NK-92 treated with Interleukin-12 subunit alpha and Interleukin-12 subunit beta, amount 100 ng/mL, for 24 hours (cell line): ENCODE results near the gene EYA2.
"Not testable (repeated sequence)": the region's sequence is repeated elsewhere in the genome, so short reads cannot be mapped to it uniquely, and the experiment has no call there.

ENCODE experiments used
- DNase-seq: peaks from one replicate; lab custom pipeline; 2025; lab: John Stamatoyannopoulos, UW

EYA2 gene

GRCh38 chr20:46894579-46894958 lies at the start of gene EYA2:
EYA2 (plus strand) TSS chr20:46894843; CDS start chr20:46990011, 95,168 bp downstream.
- DNase-seq = no peak

- DNase-seq = no peak
Observed at GRCh38 chr20:46844965-46845364, 49.7 kb upstream of the EYA2 start.

- DNase-seq = no peak
Observed at GRCh38 chr20:46849269-46849668, 45.4 kb upstream of the EYA2 start.

- no peak for DNase-seq
Observed at GRCh38 chr20:46849751-46850150, 44.9 kb upstream of the EYA2 start.

- DNase-seq = no peak
Observed at GRCh38 chr20:46850416-46850815, 44.2 kb upstream of the EYA2 start.

GRCh38 chr20:46850896-46851295 lies 43.7 kb upstream of the EYA2 start:
- DNase-seq = no peak

GRCh38 chr20:46851746-46852145 lies 42.9 kb upstream of the EYA2 start:
- no peak for DNase-seq

- DNase-seq = no peak
Observed at GRCh38 chr20:46852313-46852712, 42.3 kb upstream of the EYA2 start.

- no peak for DNase-seq
Observed at GRCh38 chr20:46853926-46854325, 40.7 kb upstream of the EYA2 start.

GRCh38 chr20:46857061-46857831 lies 37.4 kb upstream of the EYA2 start:
- no peak for DNase-seq

- DNase-seq = no peak
Observed at GRCh38 chr20:46865824-46866223, 28.8 kb upstream of the EYA2 start.

GRCh38 chr20:46870041-46870440 lies 24.6 kb upstream of the EYA2 start:
- DNase-seq = no peak

GRCh38 chr20:46872328-46873211 lies 22.1 kb upstream of the EYA2 start:
- DNase-seq = no peak

GRCh38 chr20:46875059-46875458 lies 19.6 kb upstream of the EYA2 start:
- DNase-seq = no peak

- no peak for DNase-seq
Observed at GRCh38 chr20:46879386-46879785, 15.3 kb upstream of the EYA2 start.

GRCh38 chr20:46879963-46880362 lies 14.7 kb upstream of the EYA2 start:
- DNase-seq = not testable (repeated sequence)

GRCh38 chr20:46883892-46884291 lies 10.8 kb upstream of the EYA2 start:
- DNase-seq = no peak

GRCh38 chr20:46890682-46891081 lies 4.0 kb upstream of the EYA2 start:
- DNase-seq = no peak

- DNase-seq = no peak
Observed at GRCh38 chr20:46893051-46893450, 1.6 kb upstream of the EYA2 start.

GRCh38 chr20:46893877-46894578 lies 615 bp upstream of the EYA2 start:
- DNase-seq = no peak

GRCh38 chr20:46894971-46895905 lies 595 bp downstream of the EYA2 start:
- DNase-seq = no peak

GRCh38 chr20:46895906-46896242 lies 1.2 kb downstream of the EYA2 start:
- no peak for DNase-seq
